GM19043 (cell line): Measurements from ENCODE around the gene ATP5F1B.
"Not testable (repeated sequence)": the region's sequence is repeated elsewhere in the genome, so short reads cannot be mapped to it uniquely, and the experiment has no call there.

Source experiments
- ATAC-seq: cut with Tn5 transposase; IDR thresholded peaks from one replicate; pipeline ENCODE4 v1.9.1; 2021; ENCODE audit warnings: low read depth; ENCODE audit not compliant: unreplicated experiment

The ATP5F1B gene

DNA sequence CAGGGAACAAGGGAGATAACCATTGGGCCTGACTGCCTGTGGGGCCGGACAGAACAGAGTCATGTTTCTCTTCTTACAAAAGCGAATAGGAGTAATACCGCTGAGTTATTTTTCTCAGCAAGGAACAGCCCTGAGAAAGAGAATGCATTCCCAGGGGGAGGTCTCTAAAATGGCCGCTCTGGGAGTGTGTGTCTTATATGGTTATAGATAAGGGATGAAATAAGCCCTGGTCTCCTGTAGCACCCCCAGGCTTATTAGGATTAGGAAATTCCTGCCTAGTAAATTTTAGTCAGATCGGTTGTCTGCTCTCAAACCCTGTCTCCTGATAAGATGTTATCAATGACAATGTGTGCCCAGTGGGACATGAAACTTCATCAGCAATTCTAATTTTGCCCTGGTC lies 8.0 kb upstream of the ATP5F1B start:
- not testable (repeated sequence) for ATAC-seq

DNA sequence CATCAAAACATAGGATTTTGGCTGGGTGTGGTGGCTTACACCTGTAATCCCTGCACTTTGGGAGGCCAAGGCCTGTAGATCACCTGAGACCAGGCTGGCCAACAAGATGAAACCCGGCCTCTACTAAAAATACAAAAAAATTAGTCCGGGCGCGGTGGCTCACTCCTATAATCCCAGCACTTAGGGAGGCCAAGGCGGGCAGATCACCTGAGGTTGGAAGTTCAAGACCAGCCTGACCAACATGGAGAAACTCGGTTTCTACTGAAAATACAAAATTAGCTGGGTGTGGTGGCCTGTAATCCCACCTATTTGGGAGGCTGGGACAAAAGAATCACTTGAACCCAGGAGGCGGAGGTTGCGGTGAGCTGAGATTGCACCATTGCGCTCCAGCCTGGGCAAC lies 2.2 kb upstream of the ATP5F1B start:
- not testable (repeated sequence) for ATAC-seq

DNA sequence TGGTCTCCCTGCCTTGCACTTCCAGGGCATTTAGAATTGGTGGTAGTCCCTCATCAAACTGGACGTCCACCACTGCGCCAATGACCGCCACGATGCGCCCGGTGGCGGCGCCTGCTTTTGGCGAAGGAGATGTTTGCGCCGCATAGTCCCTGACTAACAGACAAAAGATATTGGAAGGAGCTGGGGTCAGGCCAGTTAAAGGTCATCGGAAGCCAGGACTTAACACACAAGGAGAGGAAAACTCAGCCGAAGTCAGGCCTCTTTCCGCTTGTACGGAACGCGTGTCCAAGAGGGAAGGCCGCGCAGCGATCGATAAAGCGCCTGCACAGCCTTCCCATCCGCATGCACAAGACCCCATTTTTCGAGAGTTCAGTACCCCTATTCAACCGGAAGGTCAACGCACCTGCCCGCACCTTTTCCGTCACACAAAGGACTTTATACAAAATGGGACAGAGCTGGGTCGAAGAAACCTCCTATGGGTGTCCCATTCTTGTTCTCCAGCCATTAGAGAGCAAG lies 525 bp downstream of the ATP5F1B start:
- no peak for ATAC-seq

- ATAC-seq: no peak
Measured at GRCh38 chr12:56644654-56645053, 1.1 kb downstream of the ATP5F1B start.

GRCh38 chr12:56641219-56641618 lies 4.6 kb downstream of the ATP5F1B start:
- no peak for ATAC-seq

DNA sequence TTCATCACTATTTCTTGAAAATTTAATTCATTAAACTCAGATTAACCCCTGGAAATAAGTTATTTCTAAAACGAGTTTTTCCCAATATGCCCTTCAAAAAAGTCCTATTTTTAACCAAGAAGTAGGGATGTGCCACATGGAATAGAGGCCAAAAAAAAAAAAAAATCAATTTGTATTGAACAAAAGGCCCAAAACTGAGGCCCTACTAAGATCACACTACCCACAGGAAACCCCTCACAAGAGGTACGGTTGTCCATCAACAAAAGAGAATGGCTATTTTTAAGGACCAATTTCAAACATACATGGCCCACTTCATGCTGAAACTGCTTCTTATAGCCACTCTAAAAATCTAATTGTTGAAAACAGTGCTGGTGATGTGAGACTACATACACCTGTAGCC lies 8.2 kb downstream of the ATP5F1B start:
- ATAC-seq: no peak

- ATAC-seq: peak; percentile 53
Measured at GRCh38 chr12:56636675-56637540, 8.9 kb downstream of the ATP5F1B start.

DNA sequence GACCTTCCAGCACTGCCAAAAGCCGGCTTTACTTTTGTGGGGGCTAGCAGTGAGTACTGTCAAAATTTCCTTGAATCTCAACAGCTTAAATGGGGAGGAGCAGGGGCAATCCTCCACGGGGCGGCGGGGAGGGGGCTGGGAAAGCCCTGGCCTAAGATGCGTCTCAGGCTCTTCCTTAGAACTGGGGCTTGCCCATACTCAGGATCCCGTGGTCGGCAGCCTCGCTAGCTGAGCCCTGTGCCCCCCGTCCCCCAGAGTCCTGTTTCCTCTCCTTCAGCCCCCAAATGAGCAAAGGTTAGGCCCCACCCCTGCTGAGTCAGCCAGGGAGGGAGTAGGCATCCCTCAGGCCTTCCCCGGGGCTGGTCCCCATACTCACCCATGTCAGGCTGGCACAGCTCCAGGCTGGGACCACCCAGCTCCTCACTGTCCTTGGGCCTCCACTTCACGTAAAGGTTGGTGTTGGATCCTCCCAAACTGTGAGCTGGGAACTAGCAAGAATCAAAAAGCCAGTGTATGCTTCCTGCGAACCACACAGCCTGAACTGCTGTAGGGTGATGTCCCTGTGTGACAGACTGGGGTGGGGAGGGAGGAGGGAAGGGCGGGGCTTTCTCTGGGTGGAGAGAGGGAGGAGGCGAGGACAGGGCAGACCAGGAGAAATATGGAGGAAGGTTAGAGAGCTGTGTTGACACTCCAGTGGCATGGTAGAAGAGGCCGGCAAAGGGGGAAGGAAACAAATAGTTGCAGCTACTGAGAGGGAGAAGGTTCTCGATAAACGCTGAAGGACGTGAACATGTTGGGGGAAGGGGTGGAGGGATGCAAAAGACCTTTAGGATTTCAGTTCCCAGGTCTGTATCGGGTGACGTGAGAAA lies 9.7 kb downstream of the ATP5F1B start:
- ATAC-seq: peak; percentile 38

DNA sequence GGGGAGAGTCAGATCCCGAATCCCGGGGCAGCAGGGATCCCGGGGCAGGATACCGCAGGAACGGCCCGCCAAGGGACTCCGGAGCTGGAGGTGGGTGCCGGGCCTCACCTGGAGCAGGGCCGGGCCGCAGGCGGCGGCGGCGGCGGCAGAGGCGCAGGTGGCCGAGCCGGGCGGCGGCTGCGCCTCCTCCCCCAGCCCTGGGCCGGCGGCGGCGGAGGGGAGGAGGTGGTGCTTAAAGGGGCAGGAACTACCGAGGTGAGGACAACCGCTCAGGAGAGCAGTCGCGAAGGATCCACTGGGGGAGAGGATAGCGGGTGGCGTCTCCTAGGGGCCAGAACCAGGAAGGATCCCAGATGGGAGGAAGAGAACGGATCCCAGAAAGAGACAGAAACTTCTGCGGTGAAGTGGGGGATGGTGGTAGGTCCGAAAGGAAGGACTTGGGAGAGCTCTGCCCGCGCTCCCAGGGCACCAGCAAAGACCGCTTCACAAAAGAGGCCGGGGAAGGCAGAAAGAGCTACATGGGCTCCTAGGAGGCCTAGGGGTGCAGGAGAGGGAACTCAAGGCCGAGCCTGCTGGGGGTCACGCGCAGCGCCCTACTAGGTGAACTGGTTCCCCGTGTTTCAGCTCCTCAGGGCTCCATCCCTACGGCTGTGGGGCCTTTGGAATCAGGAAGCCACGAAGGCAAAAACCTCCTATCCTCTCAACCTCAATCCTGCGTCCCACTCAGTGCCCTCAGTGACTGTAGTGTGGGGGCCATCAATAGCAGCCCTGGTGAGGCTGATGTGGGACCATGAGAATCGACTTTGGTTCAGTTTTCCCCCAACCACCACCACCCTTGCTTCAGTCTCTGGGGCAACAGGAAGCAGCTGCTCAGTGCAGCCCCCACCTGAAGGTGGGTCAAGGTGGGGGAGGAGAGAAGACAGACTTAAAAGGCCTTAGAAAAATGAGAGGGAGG lies 10.7 kb downstream of the ATP5F1B start:
- ATAC-seq: no peak

DNA sequence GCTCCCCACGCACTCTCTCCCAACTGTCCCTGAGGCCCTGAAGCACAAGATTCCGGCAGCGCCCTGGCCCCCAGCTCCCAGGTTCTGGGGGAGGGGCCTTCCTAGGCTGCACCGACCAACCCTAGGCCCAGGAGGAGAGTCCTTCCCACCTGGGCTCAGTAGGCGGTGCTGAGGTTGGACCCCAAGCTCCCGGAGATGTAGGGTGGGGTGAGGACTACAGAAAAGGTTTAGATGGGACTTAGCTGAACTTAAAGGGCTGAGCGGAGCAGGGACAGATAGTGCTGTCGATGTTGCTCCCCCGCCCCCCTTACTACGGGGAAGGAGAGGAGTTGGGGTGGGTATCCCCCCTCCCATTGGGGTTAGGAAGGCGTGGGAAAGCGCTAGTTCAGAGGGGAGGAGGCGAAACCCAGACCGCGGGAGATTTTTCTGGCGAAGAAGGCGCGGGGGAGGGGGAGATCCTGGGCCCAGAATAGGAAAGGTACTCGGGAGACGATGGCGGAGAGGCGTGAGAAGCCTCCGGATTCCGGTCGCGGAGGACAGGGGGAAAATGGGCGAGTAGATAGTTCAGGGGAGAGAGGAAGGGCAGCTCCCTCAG lies 11.4 kb downstream of the ATP5F1B start:
- ATAC-seq: no peak

GRCh38 chr12:56633468-56634241 lies 12.1 kb downstream of the ATP5F1B start:
- ATAC-seq: no peak

GRCh38 chr12:56632701-56633467 lies 12.9 kb downstream of the ATP5F1B start:
- ATAC-seq: no peak

DNA sequence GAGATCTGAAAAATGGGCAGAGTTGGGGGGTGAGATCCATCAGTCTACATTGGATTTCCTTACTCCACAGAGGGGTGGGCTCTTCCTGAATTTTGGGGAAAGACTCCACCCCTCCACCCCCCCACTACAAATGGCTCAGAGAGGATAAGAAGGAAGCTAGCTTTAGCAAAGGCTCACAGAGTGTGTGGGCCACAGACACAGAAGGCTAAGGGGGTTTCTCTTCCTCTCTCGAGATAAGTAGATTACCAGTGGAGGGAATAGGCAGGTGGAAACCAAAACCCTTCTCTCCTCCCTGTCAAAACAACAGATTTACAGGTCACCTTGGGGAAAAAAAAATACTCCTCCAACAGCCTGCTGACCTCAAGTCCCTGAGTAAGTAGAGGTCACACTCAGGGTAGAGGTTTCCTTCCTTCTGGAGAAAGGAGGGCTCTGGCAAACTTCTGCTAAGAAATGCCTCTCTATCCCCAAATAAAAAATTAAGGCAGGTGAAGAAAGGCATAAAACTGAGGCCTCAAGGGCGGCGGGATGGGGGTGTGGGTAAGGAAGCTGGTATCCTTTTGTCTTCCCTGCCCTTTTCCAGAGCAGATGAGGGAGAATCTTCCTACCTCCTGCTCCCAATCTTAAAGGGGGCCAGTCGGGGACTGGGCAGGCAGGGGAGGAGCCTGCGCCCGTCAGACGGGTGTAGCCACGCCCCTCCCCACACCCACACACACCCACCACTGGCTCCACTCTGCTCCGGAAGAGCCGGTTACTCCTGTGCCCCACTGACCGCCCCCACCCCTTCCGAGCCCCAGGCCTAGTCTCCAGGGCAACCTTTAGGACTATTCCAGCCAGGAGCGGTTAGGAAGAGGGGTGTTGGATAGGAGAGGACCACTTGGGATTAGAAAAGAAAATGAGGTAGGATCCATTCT lies 13.7 kb downstream of the ATP5F1B start:
- ATAC-seq: peak; percentile 30

DNA sequence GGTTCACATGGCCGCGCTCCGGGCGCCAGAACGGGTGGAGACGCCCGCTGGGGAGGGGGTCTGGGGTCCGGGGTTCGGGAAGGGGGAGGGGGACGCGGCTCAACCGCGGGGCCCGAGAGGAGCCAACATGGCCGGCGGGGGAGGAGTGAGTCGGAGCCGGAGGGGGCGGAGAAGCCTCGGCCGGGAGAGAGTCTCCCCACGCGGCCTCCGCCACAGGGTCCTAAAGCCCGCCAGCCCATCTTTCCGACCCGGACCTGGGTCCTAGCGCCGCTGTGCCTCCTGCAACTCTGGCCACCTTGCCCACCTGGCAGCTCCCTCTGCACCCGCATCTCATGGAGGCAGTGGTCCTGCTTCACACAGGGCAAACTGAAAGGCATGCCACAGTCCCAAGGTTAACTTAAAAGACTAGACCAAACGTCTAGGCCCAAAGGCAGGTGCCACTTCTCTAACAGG lies 15.6 kb downstream of the ATP5F1B start, which contains the start of gene BAZ2A:
BAZ2A (minus strand) TSS at position 147 of the 453 bp plus-strand sequence. CDS start 12,796 bp downstream, outside the sequence.
- peak; percentile 49 for ATAC-seq

DNA sequence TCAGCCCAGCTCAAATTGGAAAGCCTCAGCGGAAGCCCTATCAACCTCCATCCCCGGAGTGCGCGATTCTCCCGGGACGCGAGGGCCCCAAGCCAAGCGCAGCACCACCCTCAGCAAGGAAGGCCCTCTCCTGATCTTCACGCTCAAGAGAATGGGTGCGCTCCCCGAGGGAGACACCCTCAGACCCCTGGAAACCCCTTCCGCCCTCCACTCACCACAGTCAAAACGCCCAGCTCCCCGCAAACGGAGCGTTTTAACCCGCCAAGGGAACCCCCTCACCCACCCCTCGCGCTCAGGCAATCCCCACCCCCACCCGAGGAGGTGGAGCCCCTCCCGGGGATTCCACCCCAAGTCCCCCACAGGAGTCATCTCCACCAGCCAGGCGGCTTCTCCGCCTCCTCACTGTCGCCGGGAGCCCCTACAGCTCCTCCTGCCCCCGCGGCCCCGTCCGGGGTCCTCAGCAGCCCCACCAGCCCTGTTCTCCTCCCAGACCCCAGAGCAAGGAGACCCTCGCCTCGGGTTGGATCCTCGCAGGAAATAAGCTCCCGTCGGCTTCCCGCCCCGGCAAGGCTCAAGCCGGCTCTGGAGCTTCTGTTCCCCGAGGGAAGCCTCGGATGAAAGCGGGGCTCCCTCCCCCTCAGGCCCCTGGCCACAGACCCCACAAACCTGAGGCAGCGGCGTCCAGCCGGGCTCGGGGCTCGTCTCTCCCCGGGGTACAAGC lies 16.2 kb downstream of the ATP5F1B start:
- peak; percentile 2 for ATAC-seq

DNA sequence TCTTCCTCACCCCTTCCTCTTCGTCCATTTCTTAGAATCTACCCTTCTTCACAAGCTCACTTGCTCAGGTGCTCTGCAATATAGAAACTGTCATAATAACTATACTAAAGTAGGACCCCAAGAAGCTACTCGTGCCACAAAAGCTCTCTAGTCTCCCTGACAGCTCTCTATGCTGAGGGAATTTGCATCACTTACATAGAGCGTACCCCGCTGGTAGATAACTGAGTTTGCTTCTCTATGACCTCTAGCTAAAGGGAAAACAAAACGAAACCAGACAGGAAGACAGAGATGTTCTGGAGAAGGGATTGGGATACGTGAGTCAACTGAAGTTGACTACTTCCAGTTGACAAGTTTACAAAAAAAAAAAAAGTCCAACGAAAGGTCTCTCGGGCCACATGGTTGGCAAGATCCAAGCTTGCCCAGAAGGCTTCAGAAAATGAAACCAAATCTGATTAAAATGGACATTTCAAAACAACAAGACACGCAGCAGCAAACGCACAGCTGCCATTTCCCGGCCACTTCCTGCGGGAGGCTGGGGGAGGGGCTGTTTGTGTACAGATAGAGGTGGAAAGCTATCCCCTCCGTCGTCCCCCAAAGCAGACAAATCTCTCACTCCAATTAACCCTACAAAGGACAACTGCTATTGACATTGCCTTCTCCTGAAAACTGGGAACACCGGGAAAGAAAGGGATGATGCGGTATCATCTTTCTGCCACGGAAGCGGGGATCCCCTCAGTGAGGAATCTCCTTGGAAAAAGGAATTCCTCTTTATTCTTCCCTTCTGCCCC lies 16.9 kb downstream of the ATP5F1B start:
- ATAC-seq: no peak
